Skeletal muscle satellite cell (primary cell): ENCODE results near the gene PDXK.

Experiments used
- H3K27me3 ChIP-seq: 2 replicates; pipeline ENCODE4 v1.7.0; 2013; ENCODE audit warnings: low read length; ENCODE audit not compliant: control insufficient read depth, insufficient read depth
- H3K36me3 ChIP-seq: 2 replicates; pipeline ENCODE4 v1.7.0; 2013; ENCODE audit warnings: mild to moderate bottlenecking, control low read depth, low read length; ENCODE audit not compliant: insufficient read depth
- H3K4me1 ChIP-seq: 2 replicates; pipeline ENCODE4 v1.7.0; 2013; ENCODE audit warnings: low read length; ENCODE audit not compliant: control insufficient read depth, insufficient read depth
- H3K4me2 ChIP-seq: 2 replicates; pipeline ENCODE4 v1.7.0; 2013; ENCODE audit warnings: mild to moderate bottlenecking, low read length
- H3K4me3 ChIP-seq: 2 replicates; pipeline ENCODE4 v1.7.0; 2013; ENCODE audit warnings: low read length
- H3K9ac ChIP-seq: 2 replicates; pipeline ENCODE4 v1.7.0; 2013; ENCODE audit warnings: mild to moderate bottlenecking, low read depth, low read length, moderate library complexity
- H3K9me3 ChIP-seq: replicated peaks from 2 replicates; pipeline ENCODE4 v1.7.0; 2013; ENCODE audit warnings: mild to moderate bottlenecking, control low read depth, low read length

Gene PDXK

GRCh38 chr21:43797415-43797814 is 78.5 kb downstream of the PDXK start:
- H3K4me2 ChIP-seq = no peak overlapping the region
- no peaks in the 10 kb centered on the region for H3K9me3 ChIP-seq
- H3K9ac ChIP-seq = no peak overlapping the region
- H3K36me3 ChIP-seq = peaks cover 90% of the 10 kb centered on the region
- no peak overlapping the region for H3K4me3 ChIP-seq
- no peaks in the 10 kb centered on the region for H3K4me1 ChIP-seq
- no peaks in the 10 kb centered on the region for H3K27me3 ChIP-seq

DNA sequence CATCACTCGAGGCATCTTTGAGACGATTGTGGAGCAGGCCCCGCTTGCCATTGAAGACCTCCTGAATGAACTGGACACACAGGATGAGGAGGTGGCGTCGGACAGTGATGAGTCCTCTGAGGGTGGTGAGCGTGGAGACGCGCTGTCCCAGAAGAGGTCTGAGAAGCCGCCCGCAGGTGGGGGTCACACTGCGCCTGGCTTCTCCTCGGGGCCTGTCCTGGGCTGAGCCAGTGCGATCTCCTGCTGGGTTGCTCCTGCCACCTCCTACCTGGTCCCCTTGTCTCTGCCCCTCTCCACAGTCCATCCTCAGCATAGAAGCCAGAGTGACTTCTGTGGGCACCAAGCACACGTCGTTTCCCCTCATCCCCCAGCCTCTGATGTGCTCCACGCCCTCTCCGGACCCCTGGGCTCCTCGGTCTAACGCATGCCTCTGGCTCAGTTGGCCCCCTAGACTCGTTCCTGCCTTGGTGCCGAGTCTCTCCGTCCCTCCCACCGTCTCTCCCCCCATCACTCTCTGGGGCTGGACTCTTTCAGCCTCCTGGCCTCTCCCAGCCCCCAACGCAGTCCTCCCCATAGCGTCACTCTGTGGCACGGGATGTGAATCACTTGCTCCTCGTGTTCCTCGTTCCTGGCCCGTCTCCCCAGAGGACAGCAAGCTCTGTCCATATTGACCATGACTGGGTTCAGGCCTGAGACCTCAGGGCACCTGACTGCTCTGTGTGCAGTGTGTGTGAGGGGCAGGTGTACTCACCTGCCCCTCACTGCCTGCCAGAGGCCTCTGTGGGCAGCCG is 79.2 kb downstream of the PDXK start:
- H3K36me3 ChIP-seq = peaks cover 90% of the 10 kb centered on the region
- H3K4me3 ChIP-seq = no peak overlapping the region
- no peaks in the 10 kb centered on the region for H3K4me1 ChIP-seq
- no peaks in the 10 kb centered on the region for H3K9me3 ChIP-seq
- H3K9ac ChIP-seq = no peak overlapping the region
- H3K4me2 ChIP-seq = no peak overlapping the region
- H3K27me3 ChIP-seq = no peaks in the 10 kb centered on the region

DNA sequence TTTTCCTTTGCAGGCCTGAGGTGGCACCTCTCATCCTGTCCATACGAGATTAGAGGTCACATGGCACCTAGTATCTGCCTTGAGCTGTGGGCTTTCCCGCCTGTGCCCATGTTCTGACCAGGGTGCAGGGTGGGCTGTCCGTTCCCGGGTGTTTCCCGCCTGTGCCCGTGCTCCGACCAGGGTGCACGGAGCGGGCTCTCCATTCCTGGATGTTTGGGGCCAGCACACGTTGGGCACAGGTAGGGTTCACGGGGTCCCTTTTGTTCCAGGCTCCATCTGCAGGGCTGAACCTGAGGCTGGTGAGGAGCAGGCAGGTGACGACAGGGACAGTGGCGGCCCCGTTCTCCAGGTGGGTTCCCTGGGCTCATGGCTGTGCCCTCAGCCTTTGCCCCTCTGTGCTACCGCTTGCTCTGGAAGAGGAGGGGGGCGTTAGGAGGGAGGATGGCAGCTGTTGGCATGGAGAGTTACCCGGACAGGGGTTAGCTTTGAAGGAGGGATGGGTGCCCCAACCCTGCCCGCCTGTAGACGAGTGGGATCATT is 80.4 kb downstream of the PDXK start:
- H3K4me1 ChIP-seq = no peaks in the 10 kb centered on the region
- H3K9me3 ChIP-seq = no peaks in the 10 kb centered on the region
- H3K9ac ChIP-seq = no peak overlapping the region
- peaks cover 85% of the 10 kb centered on the region for H3K36me3 ChIP-seq
- H3K4me3 ChIP-seq = no peak overlapping the region
- H3K4me2 ChIP-seq = no peak overlapping the region
- no peaks in the 10 kb centered on the region for H3K27me3 ChIP-seq

DNA sequence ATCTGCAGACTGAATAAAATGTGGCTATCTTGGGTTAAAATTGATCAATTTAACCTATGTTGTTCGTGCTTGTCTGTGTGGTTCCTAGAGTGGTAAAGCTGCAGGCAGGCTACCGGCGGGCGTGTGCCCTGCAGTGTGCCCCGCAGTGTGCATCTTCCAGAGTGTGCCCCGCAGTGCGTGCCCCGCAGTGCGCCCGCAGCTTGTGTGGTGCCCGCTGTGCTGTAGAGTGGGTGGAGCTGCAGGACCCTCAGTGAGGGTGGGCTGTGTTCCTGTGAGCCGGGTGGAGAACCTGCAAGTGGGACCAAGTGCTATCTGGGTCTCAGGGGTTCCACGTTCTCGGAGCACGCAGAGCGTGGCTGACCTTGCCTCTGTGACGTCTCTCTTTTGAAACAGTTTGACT is 81.2 kb downstream of the PDXK start:
- H3K4me2 ChIP-seq = no peak overlapping the region
- H3K4me1 ChIP-seq = no peaks in the 10 kb centered on the region
- no peaks in the 10 kb centered on the region for H3K27me3 ChIP-seq
- H3K9ac ChIP-seq = no peak overlapping the region
- H3K9me3 ChIP-seq = no peaks in the 10 kb centered on the region
- peaks cover 80% of the 10 kb centered on the region for H3K36me3 ChIP-seq
- no peak overlapping the region for H3K4me3 ChIP-seq

- no peaks in the 10 kb centered on the region for H3K9me3 ChIP-seq
Observed at GRCh38 chr21:43800566-43800965, 81.6 kb downstream of the PDXK start.

GRCh38 chr21:43801006-43801783 is 82.3 kb downstream of the PDXK start:
- Histone ChIP-seq H3K4me1 (no peaks in the 10 kb centered on the region), H3K9me3 (no peaks in the 10 kb centered on the region), H3K36me3 (peaks cover 70% of the 10 kb centered on the region), H3K9ac (no peak overlapping the region), H3K4me3 (no peak overlapping the region), H3K4me2 (no peak overlapping the region), H3K27me3 (no peaks in the 10 kb centered on the region)

More at GRCh38 chr21:43800566-43800965, 81.6 kb downstream of the PDXK start:
- Histone ChIP-seq H3K36me3 (peaks cover 75% of the 10 kb centered on the region), H3K4me1 (no peaks in the 10 kb centered on the region), H3K27me3 (no peaks in the 10 kb centered on the region), H3K4me3 (no peak overlapping the region), H3K4me2 (no peak overlapping the region), H3K9ac (no peak overlapping the region)

DNA sequence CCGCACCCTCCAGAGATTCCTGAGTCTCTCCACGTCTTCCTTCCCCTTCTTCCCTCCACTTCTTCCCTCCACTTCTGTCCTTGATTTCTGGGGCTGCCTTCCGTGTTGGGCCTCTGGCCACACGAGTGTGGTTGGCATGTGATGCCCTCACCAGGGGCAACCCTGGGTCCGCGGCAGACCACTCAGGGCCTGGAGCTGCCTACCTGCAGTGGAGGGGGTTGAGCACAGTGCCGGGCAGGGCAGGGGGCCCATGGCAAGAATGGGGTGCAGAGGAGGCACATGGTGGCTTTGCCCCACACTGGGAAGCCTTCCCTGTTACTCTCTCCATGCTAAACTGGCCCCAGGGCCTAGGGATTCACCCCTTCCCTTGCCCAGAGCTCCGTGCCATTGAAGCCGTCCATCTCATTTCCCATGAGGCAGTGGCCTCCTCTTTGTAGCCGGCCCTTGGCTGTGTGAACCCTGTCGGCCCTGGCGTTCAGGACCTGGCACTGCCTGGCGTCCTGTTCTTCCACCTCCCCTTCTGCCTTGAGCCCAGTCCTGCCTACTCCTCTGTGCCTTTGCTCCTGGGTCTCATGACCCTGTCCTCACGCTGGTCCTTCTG is 83.9 kb downstream of the PDXK start:
- H3K4me2 ChIP-seq = no peak overlapping the region
- peaks cover 55% of the 10 kb centered on the region for H3K36me3 ChIP-seq
- no peak overlapping the region for H3K4me3 ChIP-seq
- no peaks in the 10 kb centered on the region for H3K27me3 ChIP-seq
- no peaks in the 10 kb centered on the region for H3K4me1 ChIP-seq
- H3K9me3 ChIP-seq = no peaks in the 10 kb centered on the region
- no peak overlapping the region for H3K9ac ChIP-seq

- Histone ChIP-seq H3K4me3 (no peak overlapping the region), H3K9ac (no peak overlapping the region), H3K4me2 (no peak overlapping the region)
Observed at GRCh38 chr21:43803558-43804300, 84.8 kb downstream of the PDXK start.

DNA sequence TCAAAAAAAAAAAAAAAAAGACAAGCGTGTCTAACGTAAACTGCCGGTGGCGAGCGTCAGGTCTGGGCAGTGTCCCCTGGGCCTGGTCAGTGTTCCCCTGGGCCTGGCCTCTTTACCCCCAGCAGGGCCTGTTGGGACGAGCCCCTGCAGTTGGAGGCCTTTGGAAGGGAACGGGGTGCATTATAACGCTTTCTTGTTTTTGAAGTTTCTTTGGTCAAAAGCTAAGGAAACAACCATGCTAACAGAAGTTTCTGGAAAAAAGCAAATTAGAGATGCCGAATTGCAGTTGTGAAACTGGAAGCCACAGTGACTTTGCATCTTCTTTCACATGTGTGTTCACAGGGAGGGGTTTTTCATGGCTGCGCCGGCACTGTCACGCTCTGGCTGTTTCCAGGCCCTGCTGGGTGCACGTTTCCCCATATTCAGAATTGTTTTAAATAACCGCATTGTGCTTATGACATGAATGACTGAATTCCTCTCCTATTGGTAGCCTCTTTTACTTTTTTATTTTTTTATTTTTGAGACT is 86.4 kb downstream of the PDXK start:
- no peaks in the 10 kb centered on the region for H3K27me3 ChIP-seq
- no peaks in the 10 kb centered on the region for H3K4me1 ChIP-seq
- H3K36me3 ChIP-seq = peaks cover 34% of the 10 kb centered on the region
- no peak overlapping the region for H3K9ac ChIP-seq
- no peak overlapping the region for H3K4me2 ChIP-seq
- no peak overlapping the region for H3K4me3 ChIP-seq
- no peaks in the 10 kb centered on the region for H3K9me3 ChIP-seq

More at GRCh38 chr21:43803558-43804300, 84.8 kb downstream of the PDXK start:
- H3K27me3 ChIP-seq = no peaks in the 10 kb centered on the region
- H3K9me3 ChIP-seq = no peaks in the 10 kb centered on the region
- peaks cover 46% of the 10 kb centered on the region for H3K36me3 ChIP-seq
- no peaks in the 10 kb centered on the region for H3K4me1 ChIP-seq

DNA sequence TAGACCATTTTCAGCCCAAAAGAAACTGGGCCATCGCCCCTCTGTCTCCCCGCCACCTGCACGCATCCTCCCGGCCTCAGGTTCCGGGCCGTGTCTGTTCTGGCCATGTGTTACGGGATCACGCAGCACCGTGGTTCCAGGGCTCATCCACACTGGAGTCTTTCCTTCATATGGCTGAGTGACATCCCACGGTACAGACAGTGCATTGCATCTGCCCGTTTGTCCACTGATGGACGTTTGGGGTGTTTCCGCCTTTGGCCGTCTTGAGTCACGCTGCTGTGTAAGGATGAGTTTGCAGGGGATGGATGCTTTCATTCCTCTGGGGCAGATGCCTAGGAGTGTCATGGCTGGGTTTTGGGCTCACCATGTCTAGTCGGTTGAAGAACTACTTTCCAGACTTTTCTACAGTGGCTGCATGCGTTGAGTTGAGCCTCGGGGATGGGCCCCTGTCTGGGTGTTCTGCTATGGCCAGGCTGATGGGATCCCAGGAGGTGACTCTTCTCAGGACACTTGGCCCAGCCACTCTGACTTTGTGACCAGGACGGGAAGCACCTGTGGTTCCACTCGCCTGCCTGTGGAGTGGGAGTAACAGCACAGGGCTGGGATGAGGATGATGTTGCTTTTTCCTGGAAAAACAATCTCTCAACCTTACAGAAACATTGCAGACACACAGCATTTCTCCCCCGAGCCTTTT is 87.2 kb downstream of the PDXK start:
- H3K4me3 ChIP-seq = no peak overlapping the region
- H3K4me2 ChIP-seq = no peak overlapping the region
- H3K4me1 ChIP-seq = peaks cover 3% of the 10 kb centered on the region
- no peak overlapping the region for H3K9ac ChIP-seq
- no peaks in the 10 kb centered on the region for H3K9me3 ChIP-seq
- no peaks in the 10 kb centered on the region for H3K27me3 ChIP-seq
- H3K36me3 ChIP-seq = peaks cover 26% of the 10 kb centered on the region
